C4-2B (cell line): ENCODE measurements around the gene LIG1.

Experiments
- H3K27ac ChIP-seq: fragments of 450-650 bp; 2 replicates; pipeline ENCODE4 v1.5.1; 2017
- CTCF ChIP-seq: fragments of 450-650 bp; conservative IDR thresholded peaks from 2 replicates; pipeline ENCODE4 v1.5.1; 2017; ENCODE audit warnings: mild to moderate bottlenecking
- ZFX ChIP-seq: fragments of 450-650 bp; IDR thresholded peaks from 2 replicates; pipeline ENCODE4 v1.6.1; 2017

Gene LIG1

GRCh38 chr19:48110350-48110966 is 59.7 kb downstream of the LIG1 start, which contains the start of gene PLA2G4C:
PLA2G4C (minus strand) TSS chr19:48110817; CDS start chr19:48106529, 4,288 bp downstream.
- H3K27ac ChIP-seq: peak within 1 kb of the TSS; percentile 33; the same call in 1 of the 2 replicates
- no peak for TF ChIP-seq ZFX
- no peak for TF ChIP-seq CTCF

- no peak overlapping the region for H3K27ac ChIP-seq
- TF ChIP-seq CTCF: no peak
- TF ChIP-seq ZFX: no peak
Observed at GRCh38 chr19:48108997-48109782, 61.0 kb downstream of the LIG1 start.

GRCh38 chr19:48103922-48104321 is 66.2 kb downstream of the LIG1 start:
- H3K27ac ChIP-seq: no peak overlapping the region
- TF ChIP-seq ZFX (no peak), CTCF (no peak)

GRCh38 chr19:48102870-48103751 is 67.0 kb downstream of the LIG1 start:
- H3K27ac ChIP-seq: no peak overlapping the region
- peak; percentile 68 for TF ChIP-seq CTCF
- no peak for TF ChIP-seq ZFX

- TF ChIP-seq ZFX: no peak
- no peak for TF ChIP-seq CTCF
- no peak overlapping the region for H3K27ac ChIP-seq
Observed at GRCh38 chr19:48095612-48096175, 74.5 kb downstream of the LIG1 start.

GRCh38 chr19:48094855-48095203 is 75.3 kb downstream of the LIG1 start:
- no peak overlapping the region for H3K27ac ChIP-seq
- TF ChIP-seq ZFX (no peak), CTCF (no peak)
